Activated CD4-positive, alpha-beta memory T cell treated with anti-CD3 and anti-CD28 coated beads for 36 hours (primary cell): Measurements from ENCODE around the gene BNC2. TPM values are rescaled to one million over a fixed set of nuclear protein-coding genes. Genes with fewer than 3 reads are reported as not detected.

ENCODE experiments used
- CTCF ChIA-PET: fragments of 350-600 bp; sonication (Branson Sonifier 250); formaldehyde crosslinking; loops from one replicate; lab custom pipeline; 2021; ENCODE audit warnings: antibody characterized with exemption, inconsistent platforms; lab: Charles Lee
- POLR2A ChIA-PET: fragments of 350-600 bp; sonication (Branson Sonifier 250); formaldehyde crosslinking; loops from one replicate; lab custom pipeline; 2021; ENCODE audit warnings: antibody characterized with exemption; lab: Charles Lee
- DNase-seq: peaks from one replicate; pipeline ENCODE4 v3.0.0-alpha.2; 2020
- H3K27ac Mint-ChIP-seq: one replicate; pipeline ENCODE4 v1.8.0; 2021; ENCODE audit warnings: mixed read lengths
- H3K27me3 Mint-ChIP-seq: one replicate; pipeline ENCODE4 v1.8.0; 2021; ENCODE audit warnings: mixed read lengths
- H3K36me3 Mint-ChIP-seq: one replicate; pipeline ENCODE4 v1.8.0; 2021; ENCODE audit warnings: mixed read lengths
- H3K4me1 Mint-ChIP-seq: one replicate; pipeline ENCODE4 v1.8.0; 2021; ENCODE audit warnings: low read depth, mixed read lengths
- H3K4me3 Mint-ChIP-seq: one replicate; pipeline ENCODE4 v1.8.0; 2021; ENCODE audit warnings: mild to moderate bottlenecking, mixed read lengths
- H3K9me3 Mint-ChIP-seq: one replicate; pipeline ENCODE4 v1.8.0; 2021; ENCODE audit warnings: mixed read lengths
- intact Hi-C: fragments of 100-400 bp; cut with micrococcal nuclease; formaldehyde crosslinking; loops from one replicate; pipeline ENCODE4 v1.15.1; 2023
- total RNA-seq, 2 experiments: library from RNA; stranded (reverse); gene quantifications; one replicate each; pipeline ENCODE4 v1.2.3, GENCODE V29; 2021

Gene BNC2
- total RNA-seq, 2 experiments from 2014 or later: not detected

GRCh38 chr9:16645970-16646369 lies 224.5 kb downstream of the BNC2 start:
- DNase-seq: no peak
- Mint-ChIP-seq H3K36me3 (no peaks in the 10 kb centered on the region), H3K27ac (no peak overlapping the region), H3K4me1 (no peaks in the 10 kb centered on the region), H3K27me3 (no peaks in the 10 kb centered on the region), H3K9me3 (peaks cover 9% of the 10 kb centered on the region), H3K4me3 (no peak overlapping the region)
- ChIA-PET POLR2A (no interaction called here), CTCF (no interaction called here)
- intact Hi-C loops: no loop called here

GRCh38 chr9:16642421-16643109 lies 227.9 kb downstream of the BNC2 start:
- Mint-ChIP-seq H3K36me3 (no peaks in the 10 kb centered on the region), H3K4me3 (no peak overlapping the region), H3K9me3 (peaks cover 2% of the 10 kb centered on the region), H3K27ac (no peak overlapping the region), H3K4me1 (no peaks in the 10 kb centered on the region), H3K27me3 (no peaks in the 10 kb centered on the region)
- CTCF ChIA-PET: no interaction called here
- no peak for DNase-seq
- intact Hi-C loops: no loop called here
- POLR2A ChIA-PET: no interaction called here

GRCh38 chr9:16640649-16641048 lies 229.8 kb downstream of the BNC2 start:
- intact Hi-C loops: no loop called here
- no peak for DNase-seq
- no peaks in the 10 kb centered on the region for H3K36me3 Mint-ChIP-seq
- no peaks in the 10 kb centered on the region for H3K9me3 Mint-ChIP-seq
- H3K4me1 Mint-ChIP-seq: no peaks in the 10 kb centered on the region
- ChIA-PET CTCF (no interaction called here), POLR2A (no interaction called here)
- H3K27ac Mint-ChIP-seq: no peak overlapping the region
- H3K4me3 Mint-ChIP-seq: no peak overlapping the region
- H3K27me3 Mint-ChIP-seq: no peaks in the 10 kb centered on the region

- ChIA-PET POLR2A (no interaction called here), CTCF (no interaction called here)
- H3K27me3 Mint-ChIP-seq: no peaks in the 10 kb centered on the region
- no peak for DNase-seq
- H3K4me3 Mint-ChIP-seq: no peak overlapping the region
- no peaks in the 10 kb centered on the region for H3K4me1 Mint-ChIP-seq
- no peaks in the 10 kb centered on the region for H3K9me3 Mint-ChIP-seq
- H3K36me3 Mint-ChIP-seq: no peaks in the 10 kb centered on the region
- intact Hi-C loops: no loop called here
- H3K27ac Mint-ChIP-seq: no peak overlapping the region
These were observed 230.8 kb downstream of the BNC2 start for GRCh38 chr9:16639644-16640043.

- Mint-ChIP-seq H3K4me3 (no peak overlapping the region), H3K36me3 (no peaks in the 10 kb centered on the region), H3K27me3 (no peaks in the 10 kb centered on the region), H3K4me1 (no peaks in the 10 kb centered on the region), H3K27ac (no peak overlapping the region), H3K9me3 (no peaks in the 10 kb centered on the region)
- ChIA-PET CTCF (no interaction called here), POLR2A (no interaction called here)
- intact Hi-C loops: no loop called here
- DNase-seq: no peak
These were observed 232.6 kb downstream of the BNC2 start for GRCh38 chr9:16637911-16638310.

GRCh38 chr9:16637218-16637617 lies 233.3 kb downstream of the BNC2 start:
- H3K27ac Mint-ChIP-seq: no peak overlapping the region
- DNase-seq: no peak
- intact Hi-C loops: no loop called here
- CTCF ChIA-PET: no interaction called here
- no peaks in the 10 kb centered on the region for H3K36me3 Mint-ChIP-seq
- no peaks in the 10 kb centered on the region for H3K4me1 Mint-ChIP-seq
- no peaks in the 10 kb centered on the region for H3K27me3 Mint-ChIP-seq
- POLR2A ChIA-PET: no interaction called here
- no peak overlapping the region for H3K4me3 Mint-ChIP-seq
- no peaks in the 10 kb centered on the region for H3K9me3 Mint-ChIP-seq

GRCh38 chr9:16633794-16634193 lies 236.7 kb downstream of the BNC2 start:
- DNase-seq: no peak
- Mint-ChIP-seq H3K27me3 (no peaks in the 10 kb centered on the region), H3K27ac (no peak overlapping the region), H3K9me3 (peaks cover 6% of the 10 kb centered on the region), H3K4me3 (no peak overlapping the region), H3K4me1 (no peaks in the 10 kb centered on the region), H3K36me3 (no peaks in the 10 kb centered on the region)
- intact Hi-C loops: no loop called here
- ChIA-PET CTCF (no interaction called here), POLR2A (no interaction called here)

GRCh38 chr9:16628413-16628812 lies 242.1 kb downstream of the BNC2 start:
- DNase-seq: no peak
- intact Hi-C loops: no loop called here
- POLR2A ChIA-PET: no interaction called here

GRCh38 chr9:16627967-16628366 lies 242.5 kb downstream of the BNC2 start:
- intact Hi-C loops: no loop called here
- Mint-ChIP-seq H3K4me3 (no peak overlapping the region), H3K9me3 (peaks cover 6% of the 10 kb centered on the region), H3K36me3 (no peaks in the 10 kb centered on the region), H3K4me1 (no peaks in the 10 kb centered on the region), H3K27me3 (no peaks in the 10 kb centered on the region), H3K27ac (no peak overlapping the region)
- CTCF ChIA-PET: no interaction called here
- POLR2A ChIA-PET: no interaction called here
- no peak for DNase-seq

More at GRCh38 chr9:16628413-16628812, 242.1 kb downstream of the BNC2 start:
- Mint-ChIP-seq H3K4me3 (no peak overlapping the region), H3K9me3 (peaks cover 6% of the 10 kb centered on the region), H3K27ac (no peak overlapping the region), H3K27me3 (no peaks in the 10 kb centered on the region), H3K36me3 (no peaks in the 10 kb centered on the region), H3K4me1 (no peaks in the 10 kb centered on the region)
- CTCF ChIA-PET: no interaction called here

GRCh38 chr9:16627521-16627920 lies 242.9 kb downstream of the BNC2 start:
- H3K27ac Mint-ChIP-seq: no peak overlapping the region
- H3K9me3 Mint-ChIP-seq: peaks cover 6% of the 10 kb centered on the region
- no peaks in the 10 kb centered on the region for H3K4me1 Mint-ChIP-seq
- DNase-seq: no peak
- intact Hi-C loops: no loop called here
- CTCF ChIA-PET: no interaction called here
- H3K36me3 Mint-ChIP-seq: no peaks in the 10 kb centered on the region
- POLR2A ChIA-PET: no interaction called here
- H3K27me3 Mint-ChIP-seq: no peaks in the 10 kb centered on the region
- no peak overlapping the region for H3K4me3 Mint-ChIP-seq

GRCh38 chr9:16626577-16627130 lies 243.8 kb downstream of the BNC2 start:
- POLR2A ChIA-PET: no interaction called here
- CTCF ChIA-PET: no interaction called here
- Mint-ChIP-seq H3K4me1 (no peaks in the 10 kb centered on the region), H3K9me3 (peaks cover 6% of the 10 kb centered on the region), H3K27me3 (no peaks in the 10 kb centered on the region), H3K36me3 (no peaks in the 10 kb centered on the region), H3K4me3 (no peak overlapping the region), H3K27ac (no peak overlapping the region)
- intact Hi-C loops: no loop called here
- no peak for DNase-seq

- CTCF ChIA-PET: no interaction called here
- no peak overlapping the region for H3K27ac Mint-ChIP-seq
- intact Hi-C loops: no loop called here
- H3K4me1 Mint-ChIP-seq: no peaks in the 10 kb centered on the region
- no peak overlapping the region for H3K4me3 Mint-ChIP-seq
- no peaks in the 10 kb centered on the region for H3K36me3 Mint-ChIP-seq
- peaks cover 6% of the 10 kb centered on the region for H3K9me3 Mint-ChIP-seq
- POLR2A ChIA-PET: no interaction called here
- no peak for DNase-seq
- H3K27me3 Mint-ChIP-seq: no peaks in the 10 kb centered on the region
These were observed 244.7 kb downstream of the BNC2 start for GRCh38 chr9:16625811-16626210.

- no peak overlapping the region for H3K4me3 Mint-ChIP-seq
- CTCF ChIA-PET: no interaction called here
- no peaks in the 10 kb centered on the region for H3K36me3 Mint-ChIP-seq
- intact Hi-C loops: no loop called here
- POLR2A ChIA-PET: no interaction called here
- no peaks in the 10 kb centered on the region for H3K27me3 Mint-ChIP-seq
- no peak for DNase-seq
- peaks cover 6% of the 10 kb centered on the region for H3K9me3 Mint-ChIP-seq
- no peak overlapping the region for H3K27ac Mint-ChIP-seq
- no peaks in the 10 kb centered on the region for H3K4me1 Mint-ChIP-seq
These were observed 245.3 kb downstream of the BNC2 start for GRCh38 chr9:16625161-16625631.
